ENCODE data around the gene SBNO2.

Gene SBNO2

GRCh38 chr19:1109032-1109551 is 65.0 kb downstream of the SBNO2 start:
- Histone ChIP-seq H2AFZ (ENCODE audit: low read depth) (no peak overlapping the region), H3K4me1 (ENCODE audit: low read depth, poor library complexity, severe bottlenecking) (no peaks in the 10 kb centered on the region), H3K36me3 (ENCODE audit: insufficient read depth) (no peaks in the 10 kb centered on the region), H3K9ac (no peak overlapping the region), H3K4me3 (IDR thresholded peaks at IDR 0.05; ENCODE audit: insufficient read depth, low read depth, low read length) (no peak overlapping the region), H3K27me3 (ENCODE audit: insufficient read depth, low read depth) (no peaks in the 10 kb centered on the region), H3K4me2 (no peak overlapping the region), H4K20me1 (ENCODE audit: insufficient read depth) (no peaks in the 10 kb centered on the region), H3K27ac (no peak overlapping the region), H3K79me2 (ENCODE audit: insufficient read depth, low read depth) (no peaks in the 10 kb centered on the region)
- TF ChIP-seq CTCF (conservative IDR thresholded peaks at IDR 0.05; ENCODE audit: low read depth, low read length), result no peak

GRCh38 chr19:1108291-1109031 is 65.6 kb downstream of the SBNO2 start:
- no peak for TF ChIP-seq CTCF (conservative IDR thresholded peaks at IDR 0.05; ENCODE audit: low read depth, low read length)
- Histone ChIP-seq H3K4me1 (ENCODE audit: low read depth, poor library complexity, severe bottlenecking) (peaks cover under 1% of the 10 kb centered on the region), H3K4me2 (no peak overlapping the region), H4K20me1 (ENCODE audit: insufficient read depth) (no peaks in the 10 kb centered on the region), H3K27me3 (ENCODE audit: insufficient read depth, low read depth) (no peaks in the 10 kb centered on the region), H3K27ac (no peak overlapping the region), H3K9ac (no peak overlapping the region), H3K4me3 (IDR thresholded peaks at IDR 0.05; ENCODE audit: insufficient read depth, low read depth, low read length) (no peak overlapping the region), H3K36me3 (ENCODE audit: insufficient read depth) (no peaks in the 10 kb centered on the region), H3K79me2 (ENCODE audit: insufficient read depth, low read depth) (no peaks in the 10 kb centered on the region), H2AFZ (ENCODE audit: low read depth) (no peak overlapping the region)

GRCh38 chr19:1107661-1108261 is 66.3 kb downstream of the SBNO2 start:
- H3K4me2 ChIP-seq, result no peak overlapping the region
- no peaks in the 10 kb centered on the region for H4K20me1 ChIP-seq (ENCODE audit: insufficient read depth)
- no peak for TF ChIP-seq CTCF (conservative IDR thresholded peaks at IDR 0.05; ENCODE audit: low read depth, low read length)
- no peak overlapping the region for H3K27ac ChIP-seq
- H3K4me3 ChIP-seq (IDR thresholded peaks at IDR 0.05; ENCODE audit: insufficient read depth, low read depth, low read length), result no peak overlapping the region
- H3K79me2 ChIP-seq (ENCODE audit: insufficient read depth, low read depth), result no peaks in the 10 kb centered on the region
- peaks cover 7% of the 10 kb centered on the region for H3K4me1 ChIP-seq (ENCODE audit: low read depth, poor library complexity, severe bottlenecking)
- H2AFZ ChIP-seq (ENCODE audit: low read depth), result no peak overlapping the region
- H3K9ac ChIP-seq, result no peak overlapping the region
- H3K36me3 ChIP-seq (ENCODE audit: insufficient read depth), result no peaks in the 10 kb centered on the region
- no peaks in the 10 kb centered on the region for H3K27me3 ChIP-seq (ENCODE audit: insufficient read depth, low read depth)

GRCh38 chr19:1106841-1107660 is 67.0 kb downstream of the SBNO2 start:
- Histone ChIP-seq H3K27ac (no peak overlapping the region), H3K36me3 (ENCODE audit: insufficient read depth) (no peaks in the 10 kb centered on the region), H3K4me3 (IDR thresholded peaks at IDR 0.05; ENCODE audit: insufficient read depth, low read depth, low read length) (no peak overlapping the region), H3K27me3 (ENCODE audit: insufficient read depth, low read depth) (no peaks in the 10 kb centered on the region), H3K4me2 (no peak overlapping the region), H3K4me1 (ENCODE audit: low read depth, poor library complexity, severe bottlenecking) (peaks cover 15% of the 10 kb centered on the region), H4K20me1 (ENCODE audit: insufficient read depth) (no peaks in the 10 kb centered on the region), H3K9ac (no peak overlapping the region), H3K79me2 (ENCODE audit: insufficient read depth, low read depth) (no peaks in the 10 kb centered on the region), H2AFZ (ENCODE audit: low read depth) (no peak overlapping the region)
- no peak for TF ChIP-seq CTCF (conservative IDR thresholded peaks at IDR 0.05; ENCODE audit: low read depth, low read length)

Measured in KMS-11 (cell line).